HCT116 (cell line): ENCODE results near the gene ERVV-1. TPM values are rescaled to one million over a fixed set of nuclear protein-coding genes. Genes with fewer than 3 reads are reported as not detected.

Source experiments
- ATAC-seq: fragments of 200-7000 bp; cut with Tn5 transposase; 2 replicates; pipeline ENCODE4 v1.9.1; 2020; ENCODE audit warnings: mild to moderate bottlenecking, moderate library complexity
- BruUV-seq: library from RNA; stranded (reverse); fragments of 400-500 nt; replicated peaks from 2 replicates; lab custom pipeline; 2021; lab: Mats Ljungman, UMichigan
- CTCF ChIA-PET: fragments of 300-600 bp; sonication (Branson Sonifier 250); formaldehyde crosslinking; loops from one replicate; lab custom pipeline; 2021; ENCODE audit warnings: antibody characterized with exemption; lab: Charles Lee
- POLR2A ChIA-PET: fragments of 300-600, 350-600 bp; sonication (Branson Sonifier 250); formaldehyde crosslinking; loops from one replicate; lab custom pipeline; 2021; ENCODE audit warnings: antibody characterized with exemption; lab: Charles Lee
- RAD21 ChIA-PET, 2 experiments: fragments of 300-600 bp; sonication (Branson Sonifier 250); formaldehyde crosslinking; loops; one replicate each; lab custom pipeline; 2023; ENCODE audit warnings: low total read pairs in 2 of 2; ENCODE audit not compliant: uncharacterized antibody in 2 of 2, unreplicated experiment in 2 of 2, low non-redundant PET in 1 of 2; lab: Charles Lee
- DNase-seq: peaks from one replicate; pipeline ENCODE4 v3.0.0-alpha.2; 2010; ENCODE audit warnings: low read depth, low spot score
- H2AFZ ChIP-seq: fragments of 200-600 bp; shearing (Covaris generic), sonication (generic); 2 replicates; pipeline ENCODE4 v1.6.1; 2017; ENCODE audit warnings: low read depth, mixed run types, mixed read lengths, antibody characterized with exemption, low read length; ENCODE audit not compliant: poor library complexity, severe bottlenecking
- H3K27ac ChIP-seq: 2 replicates; pipeline ENCODE4 v1.5.1; 2012; ENCODE audit warnings: low read depth, low read length
- H3K27me3 ChIP-seq: fragments of 200-600 bp; sonication (generic); 2 replicates; pipeline ENCODE4 v1.6.1; 2016; ENCODE audit warnings: mixed run types, low read length, mixed read lengths; ENCODE audit not compliant: insufficient read depth
- H3K36me3 ChIP-seq, 2 experiments: fragments of 200-500 bp in 1 of 2; fragments of 200-600 bp in 1 of 2; sonication (Bioruptor generic) in 1 of 2; sonication (generic) in 1 of 2; 2 replicates each; pipeline versions ENCODE4 v1.5.1 to v1.6.1; 2014 to 2016; ENCODE audit warnings: low read length in 2 of 2, inconsistent platforms in 1 of 2, mixed read lengths in 1 of 2, mixed run types in 1 of 2; ENCODE audit not compliant: insufficient read depth in 2 of 2, control insufficient read depth in 1 of 2
- H3K4me1 ChIP-seq, 2 experiments: fragments of 200-600 bp in 1 of 2; sonication (generic) in 1 of 2; 2 replicates each; pipeline versions ENCODE4 v1.5.1 to v1.6.1; 2012 to 2017; ENCODE audit warnings: low read length in 2 of 2, inconsistent platforms in 1 of 2, mild to moderate bottlenecking in 1 of 2, mixed read lengths in 1 of 2, mixed run types in 1 of 2, moderate library complexity in 1 of 2; ENCODE audit not compliant: insufficient read depth in 2 of 2, control insufficient read depth in 1 of 2
- H3K4me2 ChIP-seq: fragments of 200-600 bp; sonication (generic); 2 replicates; pipeline ENCODE4 v1.6.1; 2017; ENCODE audit warnings: mixed run types, low read length, mixed read lengths
- H3K4me3 ChIP-seq, 2 experiments: fragments of 200-600 bp in 1 of 2; sonication (generic) in 1 of 2; replicated peaks in 1 of 2; 2 replicates each; pipeline ENCODE4 v1.5.1; 2011 to 2016; ENCODE audit warnings: low read length in 2 of 2, control low read depth in 1 of 2, low read depth in 1 of 2, mild to moderate bottlenecking in 1 of 2, mixed read lengths in 1 of 2, mixed run types in 1 of 2
- H3K79me2 ChIP-seq: fragments of 200-600 bp; sonication (generic); 2 replicates; pipeline ENCODE4 v1.6.1; 2017; ENCODE audit warnings: mild to moderate bottlenecking, mixed run types, low read length, moderate library complexity, mixed read lengths; ENCODE audit not compliant: insufficient read depth
- H3K9ac ChIP-seq: fragments of 200-600 bp; sonication (generic); 2 replicates; pipeline ENCODE4 v1.6.1; 2016; ENCODE audit warnings: low read length, mixed read lengths
- H3K9me2 ChIP-seq: fragments of 200-600 bp; sonication (generic), shearing (Covaris generic); 2 replicates; pipeline ENCODE4 v1.6.1; 2017; ENCODE audit warnings: mixed run types, mild to moderate bottlenecking, moderate library complexity; ENCODE audit not compliant: insufficient read depth
- H3K9me3 ChIP-seq, 2 experiments: fragments of 200-500 bp in 1 of 2; fragments of 200-600 bp in 1 of 2; sonication (Bioruptor generic) in 1 of 2; sonication (generic) in 1 of 2; 2 replicates each; pipeline ENCODE4 v1.6.1; 2014 to 2017; ENCODE audit warnings: low read length in 2 of 2, mixed read lengths in 2 of 2, inconsistent platforms in 1 of 2, low read depth in 1 of 2, mild to moderate bottlenecking in 1 of 2, mixed run types in 1 of 2, moderate library complexity in 1 of 2; ENCODE audit not compliant: control insufficient read depth in 1 of 2, insufficient read depth in 1 of 2
- H4K20me1 ChIP-seq: fragments of 200-600 bp; sonication (generic), shearing (Covaris generic); 2 replicates; pipeline ENCODE4 v1.6.1; 2017; ENCODE audit warnings: mixed run types, mild to moderate bottlenecking, moderate library complexity; ENCODE audit not compliant: insufficient read depth
- EZH2phosphoT487 ChIP-seq: fragments of 200-600 bp; IDR thresholded peaks from 2 replicates; pipeline ENCODE4 v1.6.1; 2018; ENCODE audit warnings: antibody characterized with exemption, borderline replicate concordance
- FOSL1 ChIP-seq: IDR thresholded peaks from 2 replicates; pipeline ENCODE4 v1.6.1; 2012; ENCODE audit warnings: low read depth
- JUND ChIP-seq: IDR thresholded peaks from 2 replicates; pipeline ENCODE4 v1.6.1; 2012
- TCF7L2 ChIP-seq: IDR thresholded peaks from 2 replicates; pipeline ENCODE4 v1.7.0; 2011; ENCODE audit warnings: borderline replicate concordance, inconsistent platforms; ENCODE audit not compliant: insufficient read depth, insufficient read length; ENCODE audit errors: extremely low read depth
- ZNF274 ChIP-seq: fragments of 200-500 bp; sonication (Bioruptor generic); IDR thresholded peaks from 2 replicates; pipeline ENCODE4 v1.6.1; 2014; ENCODE audit warnings: mild to moderate bottlenecking, low read depth, low read length, inconsistent platforms
- intact Hi-C: fragments of 100-400 bp; cut with micrococcal nuclease; formaldehyde crosslinking; loops from 2 replicates; pipeline ENCODE4 v1.10.0; 2022
- total RNA-seq: library from RNA; stranded (reverse); gene quantifications from one replicate; pipeline ENCODE4 v1.2.1, GENCODE V29; 2021; ENCODE audit not compliant: unreplicated experiment
- TF ChIP-seq, protein P1 (sequence below): IDR thresholded peaks from 2 replicates; pipeline ENCODE4 v1.6.1; 2012

ERVV-1 gene
- total RNA-seq, 1 experiment from 2014 or later: not detected

DNA sequence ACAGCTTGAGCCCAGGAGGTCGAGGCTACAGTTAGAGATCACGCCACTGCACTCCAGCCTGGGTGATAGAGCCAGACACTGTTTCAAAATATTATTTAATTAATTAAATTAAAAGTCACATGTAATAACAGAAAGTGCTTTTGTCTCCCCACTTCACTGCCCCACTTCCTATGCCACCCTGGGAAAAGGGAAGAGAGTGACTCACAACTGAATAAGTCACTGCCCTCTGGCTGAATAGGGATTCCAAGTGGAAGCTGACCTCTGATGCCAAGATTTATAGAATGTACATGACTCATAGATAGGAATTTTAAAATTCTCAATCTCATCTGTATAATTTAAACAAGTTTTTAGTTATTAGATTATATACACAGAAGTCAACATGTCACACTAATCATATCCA lies 22.2 kb upstream of the ERVV-1 start:
- no peak overlapping the region for H3K9ac ChIP-seq
- intact Hi-C loops: no loop called here
- no peaks in the 10 kb centered on the region for H3K79me2 ChIP-seq
- H3K4me1 ChIP-seq: peaks cover 0 to 17% of the 10 kb centered on the region in 2 experiments; a peak in 2 of 4 replicates
- H4K20me1 ChIP-seq: no peaks in the 10 kb centered on the region
- ChIA-PET POLR2A (no interaction called here), RAD21 (no interaction called here), CTCF (no interaction called here)
- peak; percentile 59 for TF ChIP-seq FOSL1
- TF ChIP-seq, protein P1, sequence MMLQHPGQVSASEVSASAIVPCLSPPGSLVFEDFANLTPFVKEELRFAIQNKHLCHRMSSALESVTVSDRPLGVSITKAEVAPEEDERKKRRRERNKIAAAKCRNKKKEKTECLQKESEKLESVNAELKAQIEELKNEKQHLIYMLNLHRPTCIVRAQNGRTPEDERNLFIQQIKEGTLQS: no peak
- TF ChIP-seq JUND: 0 out of 2 replicates have a peak, but pooled peaks have one; percentile 24
- H3K36me3 ChIP-seq: no peaks in the 10 kb centered on the region
- H3K27me3 ChIP-seq: no peaks in the 10 kb centered on the region
- no TSS peak for BruUV-seq
- H3K4me3 ChIP-seq: no peak overlapping the region
- ATAC-seq: no peak
- no peak overlapping the region for H2AFZ ChIP-seq
- DNase-seq: no peak
- peaks cover 4 to 12% of the 10 kb centered on the region in 2 experiments; a peak in 2 of 4 replicates for H3K9me3 ChIP-seq
- 0 out of 2 replicates have a peak overlapping the region, but pooled peaks have one; percentile 9 for H3K4me2 ChIP-seq
- H3K27ac ChIP-seq: no peak overlapping the region
- H3K9me2 ChIP-seq: no peaks in the 10 kb centered on the region

DNA sequence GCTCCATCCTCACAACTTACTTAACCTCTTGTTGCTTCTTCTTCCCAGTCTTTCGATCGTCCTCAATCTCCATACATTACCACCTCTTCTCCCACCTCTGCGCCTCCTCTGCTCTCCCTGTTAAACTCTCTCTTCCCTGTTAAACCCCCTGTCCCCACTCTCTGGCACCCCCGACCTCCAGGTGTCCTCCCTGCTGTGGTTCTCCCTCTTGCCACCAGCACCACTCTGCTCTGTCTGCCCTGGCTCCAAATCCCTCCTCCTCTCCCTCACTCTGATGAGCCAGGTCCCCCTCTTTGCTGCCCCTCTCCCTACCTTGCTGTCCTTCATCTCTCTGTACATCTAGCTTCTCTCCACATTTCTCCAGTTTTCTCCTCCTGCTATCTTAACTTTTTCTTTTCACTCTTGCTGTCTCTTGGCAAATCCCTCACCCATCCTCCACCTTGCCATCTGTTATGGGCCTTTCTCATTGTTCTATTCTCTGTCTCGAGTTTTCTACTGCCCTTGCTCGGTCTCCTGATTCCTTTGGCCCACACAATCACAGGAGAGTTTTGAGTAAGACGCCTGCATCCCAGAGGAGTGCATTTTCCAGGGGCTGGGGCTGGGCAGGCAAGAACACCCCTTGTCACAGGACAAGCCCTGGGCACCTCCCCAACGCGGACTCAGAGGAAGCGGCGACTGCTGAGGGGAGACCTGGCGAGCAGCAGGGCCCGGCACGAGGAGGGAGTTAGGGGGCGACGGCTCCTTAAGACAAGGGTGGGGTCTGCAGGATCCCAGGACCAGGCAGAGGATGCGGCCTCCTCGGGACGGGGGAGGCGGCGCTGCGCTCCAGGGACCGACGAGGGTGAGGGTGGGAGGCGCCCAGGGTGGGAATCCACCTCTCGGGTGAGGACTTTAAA lies 21.4 kb upstream of the ERVV-1 start:
- Histone ChIP-seq H3K9me2 (no peaks in the 10 kb centered on the region), H3K4me2 (peak overlapping the region; percentile 45), H3K9me3 (peaks cover 0 to 3% of the 10 kb centered on the region in 2 experiments; a peak in 2 of 4 replicates), H3K27ac (no peak overlapping the region), H3K4me3 (peak overlapping the region in 1 of 2 experiments; percentile 40; a peak in 2 of 4 replicates), H2AFZ (no peak overlapping the region), H3K4me1 (peaks cover 0 to 17% of the 10 kb centered on the region in 2 experiments; a peak in 2 of 4 replicates), H3K9ac (no peak overlapping the region), H3K27me3 (no peaks in the 10 kb centered on the region), H3K36me3 (no peaks in the 10 kb centered on the region), H4K20me1 (no peaks in the 10 kb centered on the region), H3K79me2 (no peaks in the 10 kb centered on the region)
- RAD21 ChIA-PET: interaction anchor here in 1 of 2 experiments (0.7 kb wide), 1 partner anchor 744 kb away, joined by 4 read pairs; no protein-coding TSS in a partner anchor
- POLR2A ChIA-PET: no interaction called here
- ATAC-seq (no peak), DNase-seq (no peak)
- intact Hi-C loops: no loop called here
- CTCF ChIA-PET: no interaction called here
- TF ChIP-seq TCF7L2 (no peak), EZH2phosphoT487 (no peak), JUND (no peak), ZNF274 (no peak)
- BruUV-seq: no TSS peak
